HCT116 (cell line): ENCODE data around the gene CAMK1D. TPM values are rescaled to one million over a fixed set of nuclear protein-coding genes. Genes with fewer than 3 reads are reported as not detected.

Source experiments
- ATAC-seq: fragments of 200-7000 bp; cut with Tn5 transposase; 2 replicates; pipeline ENCODE4 v1.9.1; 2020; ENCODE audit warnings: mild to moderate bottlenecking, moderate library complexity
- BruUV-seq: library from RNA; stranded (reverse); fragments of 400-500 nt; replicated peaks from 2 replicates; lab custom pipeline; 2021; lab: Mats Ljungman, UMichigan
- CTCF ChIA-PET: fragments of 300-600 bp; sonication (Branson Sonifier 250); formaldehyde crosslinking; loops from one replicate; lab custom pipeline; 2021; ENCODE audit warnings: antibody characterized with exemption; lab: Charles Lee
- POLR2A ChIA-PET: fragments of 300-600, 350-600 bp; sonication (Branson Sonifier 250); formaldehyde crosslinking; loops from one replicate; lab custom pipeline; 2021; ENCODE audit warnings: antibody characterized with exemption; lab: Charles Lee
- RAD21 ChIA-PET, 2 experiments: fragments of 300-600 bp; sonication (Branson Sonifier 250); formaldehyde crosslinking; loops; one replicate each; lab custom pipeline; 2023; ENCODE audit warnings: low total read pairs in 2 of 2; ENCODE audit not compliant: uncharacterized antibody in 2 of 2, unreplicated experiment in 2 of 2, low non-redundant PET in 1 of 2; lab: Charles Lee
- DNase-seq: peaks from one replicate; pipeline ENCODE4 v3.0.0-alpha.2; 2010; ENCODE audit warnings: low read depth, low spot score
- H2AFZ ChIP-seq: fragments of 200-600 bp; shearing (Covaris generic), sonication (generic); 2 replicates; pipeline ENCODE4 v1.6.1; 2017; ENCODE audit warnings: low read depth, mixed run types, mixed read lengths, antibody characterized with exemption, low read length; ENCODE audit not compliant: poor library complexity, severe bottlenecking
- H3K27ac ChIP-seq: 2 replicates; pipeline ENCODE4 v1.5.1; 2012; ENCODE audit warnings: low read depth, low read length
- H3K27me3 ChIP-seq: fragments of 200-600 bp; sonication (generic); 2 replicates; pipeline ENCODE4 v1.6.1; 2016; ENCODE audit warnings: mixed run types, low read length, mixed read lengths; ENCODE audit not compliant: insufficient read depth
- H3K36me3 ChIP-seq, 2 experiments: fragments of 200-500 bp in 1 of 2; fragments of 200-600 bp in 1 of 2; sonication (Bioruptor generic) in 1 of 2; sonication (generic) in 1 of 2; 2 replicates each; pipeline versions ENCODE4 v1.5.1 to v1.6.1; 2014 to 2016; ENCODE audit warnings: low read length in 2 of 2, inconsistent platforms in 1 of 2, mixed read lengths in 1 of 2, mixed run types in 1 of 2; ENCODE audit not compliant: insufficient read depth in 2 of 2, control insufficient read depth in 1 of 2
- H3K4me1 ChIP-seq, 2 experiments: fragments of 200-600 bp in 1 of 2; sonication (generic) in 1 of 2; 2 replicates each; pipeline versions ENCODE4 v1.5.1 to v1.6.1; 2012 to 2017; ENCODE audit warnings: low read length in 2 of 2, inconsistent platforms in 1 of 2, mild to moderate bottlenecking in 1 of 2, mixed read lengths in 1 of 2, mixed run types in 1 of 2, moderate library complexity in 1 of 2; ENCODE audit not compliant: insufficient read depth in 2 of 2, control insufficient read depth in 1 of 2
- H3K4me2 ChIP-seq: fragments of 200-600 bp; sonication (generic); 2 replicates; pipeline ENCODE4 v1.6.1; 2017; ENCODE audit warnings: mixed run types, low read length, mixed read lengths
- H3K4me3 ChIP-seq, 2 experiments: fragments of 200-600 bp in 1 of 2; sonication (generic) in 1 of 2; replicated peaks in 1 of 2; 2 replicates each; pipeline ENCODE4 v1.5.1; 2011 to 2016; ENCODE audit warnings: low read length in 2 of 2, control low read depth in 1 of 2, low read depth in 1 of 2, mild to moderate bottlenecking in 1 of 2, mixed read lengths in 1 of 2, mixed run types in 1 of 2
- H3K79me2 ChIP-seq: fragments of 200-600 bp; sonication (generic); 2 replicates; pipeline ENCODE4 v1.6.1; 2017; ENCODE audit warnings: mild to moderate bottlenecking, mixed run types, low read length, moderate library complexity, mixed read lengths; ENCODE audit not compliant: insufficient read depth
- H3K9ac ChIP-seq: fragments of 200-600 bp; sonication (generic); 2 replicates; pipeline ENCODE4 v1.6.1; 2016; ENCODE audit warnings: low read length, mixed read lengths
- H3K9me2 ChIP-seq: fragments of 200-600 bp; sonication (generic), shearing (Covaris generic); 2 replicates; pipeline ENCODE4 v1.6.1; 2017; ENCODE audit warnings: mixed run types, mild to moderate bottlenecking, moderate library complexity; ENCODE audit not compliant: insufficient read depth
- H3K9me3 ChIP-seq, 2 experiments: fragments of 200-500 bp in 1 of 2; fragments of 200-600 bp in 1 of 2; sonication (Bioruptor generic) in 1 of 2; sonication (generic) in 1 of 2; 2 replicates each; pipeline ENCODE4 v1.6.1; 2014 to 2017; ENCODE audit warnings: low read length in 2 of 2, mixed read lengths in 2 of 2, inconsistent platforms in 1 of 2, low read depth in 1 of 2, mild to moderate bottlenecking in 1 of 2, mixed run types in 1 of 2, moderate library complexity in 1 of 2; ENCODE audit not compliant: control insufficient read depth in 1 of 2, insufficient read depth in 1 of 2
- H4K20me1 ChIP-seq: fragments of 200-600 bp; sonication (generic), shearing (Covaris generic); 2 replicates; pipeline ENCODE4 v1.6.1; 2017; ENCODE audit warnings: mixed run types, mild to moderate bottlenecking, moderate library complexity; ENCODE audit not compliant: insufficient read depth
- EZH2phosphoT487 ChIP-seq: fragments of 200-600 bp; IDR thresholded peaks from 2 replicates; pipeline ENCODE4 v1.6.1; 2018; ENCODE audit warnings: antibody characterized with exemption, borderline replicate concordance
- TCF7L2 ChIP-seq: IDR thresholded peaks from 2 replicates; pipeline ENCODE4 v1.7.0; 2011; ENCODE audit warnings: borderline replicate concordance, inconsistent platforms; ENCODE audit not compliant: insufficient read depth, insufficient read length; ENCODE audit errors: extremely low read depth
- ZBTB33 ChIP-seq: IDR thresholded peaks from 2 replicates; pipeline ENCODE4 v1.6.1; 2011; ENCODE audit warnings: mild to moderate bottlenecking, low read length, moderate library complexity; ENCODE audit not compliant: insufficient replicate concordance; ENCODE audit errors: extremely low read depth
- intact Hi-C: fragments of 100-400 bp; cut with micrococcal nuclease; formaldehyde crosslinking; loops from 2 replicates; pipeline ENCODE4 v1.10.0; 2022
- total RNA-seq: library from RNA; stranded (reverse); gene quantifications from one replicate; pipeline ENCODE4 v1.2.1, GENCODE V29; 2021; ENCODE audit not compliant: unreplicated experiment

The CAMK1D gene
- total RNA-seq, 1 experiment from 2014 or later: 9.6 TPM

- TF ChIP-seq ZBTB33: no peak
Observed at GRCh38 chr10:12529976-12530375, 180.6 kb downstream of the CAMK1D start (continued).

- H3K9me2 ChIP-seq: no peaks in the 10 kb centered on the region
- H3K4me2 ChIP-seq: no peak overlapping the region
- TF ChIP-seq TCF7L2 (no peak), EZH2phosphoT487 (no peak)
- CTCF ChIA-PET: no interaction called here
- no peaks in the 10 kb centered on the region for H3K9me3 ChIP-seq
- no peak for ATAC-seq
- BruUV-seq: no TSS peak
- RAD21 ChIA-PET: no interaction called here
- no peak overlapping the region for H2AFZ ChIP-seq
- H4K20me1 ChIP-seq: no peaks in the 10 kb centered on the region
- intact Hi-C loops: no loop called here
- no peaks in the 10 kb centered on the region for H3K27me3 ChIP-seq
- POLR2A ChIA-PET: no interaction called here
- H3K4me3 ChIP-seq: no peak overlapping the region
- no peak for DNase-seq
- H3K4me1 ChIP-seq: no peaks in the 10 kb centered on the region; a peak in 1 of 4 replicates
- H3K79me2 ChIP-seq: no peaks in the 10 kb centered on the region
- H3K27ac ChIP-seq: no peak overlapping the region
- H3K36me3 ChIP-seq: no peaks in the 10 kb centered on the region
- H3K9ac ChIP-seq: no peak overlapping the region
Observed at GRCh38 chr10:12531305-12532220, 182.2 kb downstream of the CAMK1D start.
